Heart left ventricle (tissue), 16 donors: ENCODE results near the gene TRPV4. TPM values are rescaled to one million over a fixed set of nuclear protein-coding genes. Genes with fewer than 3 reads are reported as not detected.

Experiments
- ATAC-seq, 4 donors: fragments of 200-7000 bp; cut with Tn5 transposase; one replicate each; pipeline ENCODE4 v1.9.1; 2020 to 2022; ENCODE audit warnings: moderate library complexity in 4 of 4, mild to moderate bottlenecking in 3 of 4, moderate number of reproducible peaks in 1 of 4
- DNase-seq, 5 donors: peaks; one replicate each; pipeline ENCODE4 v3.0.0-alpha.2; 2020
- H3K27ac ChIP-seq, 12 donors: fragments of 200-600 bp; sonication (generic) in 4 of 12; one replicate each; pipeline versions ENCODE4 v1.5.0 to v1.8.0; 2016 to 2022; ENCODE audit warnings: mild to moderate bottlenecking in 2 of 12
- H3K27me3 ChIP-seq, 9 donors: fragments of 200-600 bp; sonication (generic) in 2 of 9; one replicate each; pipeline versions ENCODE4 v1.5.1 to v1.8.0; 2016 to 2022; ENCODE audit warnings: mild to moderate bottlenecking in 3 of 9
- H3K36me3 ChIP-seq, 9 donors: fragments of 200-600 bp; sonication (generic) in 2 of 9; one replicate each; pipeline versions ENCODE4 v1.5.0 to v1.8.0; 2018 to 2022; ENCODE audit warnings: mild to moderate bottlenecking in 2 of 9
- H3K4me1 ChIP-seq, 12 donors: fragments of 200-600 bp; sonication (generic) in 4 of 12; one replicate each; pipeline versions ENCODE4 v1.5.0 to v1.8.0; 2016 to 2022; ENCODE audit warnings: mild to moderate bottlenecking in 3 of 12
- H3K4me3 ChIP-seq, 12 donors: fragments of 200-600 bp; sonication (generic) in 4 of 12; one replicate each; pipeline versions ENCODE4 v1.5.0 to v1.8.0; 2017 to 2022; ENCODE audit warnings: mild to moderate bottlenecking in 9 of 12, moderate library complexity in 4 of 12
- H3K9me3 ChIP-seq, 12 donors: fragments of 200-600 bp; sonication (generic) in 4 of 12; one replicate each; pipeline versions ENCODE4 v1.5.0 to v1.8.0; 2016 to 2022; ENCODE audit warnings: mild to moderate bottlenecking in 1 of 12
- CTCF ChIP-seq, 12 donors: fragments of 200-600 bp; sonication (generic) in 4 of 12; IDR thresholded peaks; one replicate each; pipeline versions ENCODE4 v1.5.0 to v1.8.0; 2018 to 2022; ENCODE audit warnings: antibody characterized with exemption in 12 of 12, mild to moderate bottlenecking in 5 of 12
- POLR2A ChIP-seq, 2 donors: fragments of 450-650 bp; IDR thresholded peaks; one replicate each; pipeline ENCODE4 v1.6.1; 2017; ENCODE audit warnings: antibody characterized with exemption in 2 of 2, mild to moderate bottlenecking in 2 of 2, moderate library complexity in 2 of 2
- WGBS, 4 donors: extraction: QIAGEN DNeasy Blood & Tissue Kit in 2 of 4; methylation state at CpG; one replicate each; pipeline versions ENCODE4 v1.1.5 to v1.1.7; 2013 to 2018; 5-methylcytosine and 5-hydroxymethylcytosine counted together
- intact Hi-C, 10 donors: fragments of 100-400 bp; cut with DNase I; formaldehyde crosslinking; loops; one replicate each; pipeline versions ENCODE4 v1.11.1 to v1.14.2; 2022
- polyA plus RNA-seq, 2 donors: library from polyadenylated mRNA; stranded (reverse); fragments of 200-250 nt; gene quantifications; one replicate each; pipeline ENCODE4 v1.2.3, GENCODE V29; 2013
- total RNA-seq, 9 donors: library from RNA; depleted of rRNA in 2 of 9; stranded (reverse); fragments of >200 nt in 2 of 9; fragmentation: NEBNext Ultra II Directional in 3 of 9; extraction: Animal tissue kit (Norgen Biotek cat#: 25700) in 3 of 9; gene quantifications; one replicate each; pipeline versions ENCODE4 v1.1.0 to v1.2.4, GENCODE V29; 2016 to 2023
- donor health status: ischemic (EF 13 %, LVEDD 7.1; RV severe dilation, severe dysfunction).
- donor health status: healthy with polysubstance abuse.
- donor health status: DM: no; HTN: yes; CAD: no.
- donor health status: DM: no; HTN: no; CAD: no.
- donor health status: ischemic (EF 25% LVEDD 6.9; RV normal size, moderate dysfunction).
- donor health status: ischemic (EF 25% LVEDD 5.7; RV mildly dilated, moderate dysfunction).
- donor health status: healthy.
- donor health status: DM: yes; HTN: yes; CAD: no.
- donor health status: ischemic (EF 35%, LVEDD 5.7; RV mildly dilated, moderate dysfunction).
- donor health status: nonischemic (EF 11% LVEDD 7.7; RV severe dilation, severe dysfunction).
- donor health status: DM: yes; HTN: yes; CAD: no.
- donor health status: PGD.
- donor health status: ischemic (EF 29% LVEDD 5.4; RV normal size, mild dysfunction).
- donor health status: nonischemic (EF 23%, LVEDD 6.1; RV moderate dilation, normal function).

The TRPV4 gene
- total and polyA plus RNA-seq, 11 donors: 0.17 to 3.9 (median 0.30) TPM; not detected in 1

GRCh38 chr12:109847142-109847735 lies 14.0 kb upstream of the TRPV4 start:
- Histone ChIP-seq H3K27me3 (no peaks in the 10 kb centered on the region), H3K4me1 (peaks cover 0 to 24% (median 0%) of the 10 kb centered on the region in 12 donors), H3K27ac (peak overlapping the region in 1 of 12 donors; percentile 67), H3K4me3 (no peak overlapping the region), H3K36me3 (peaks cover 0 to 18% (median 10%) of the 10 kb centered on the region in 9 donors), H3K9me3 (no peaks in the 10 kb centered on the region)
- DNase-seq (peak in 1 of 5 donors; percentile 20), ATAC-seq (peak in 1 of 4 donors; percentile 7)
- TF ChIP-seq POLR2A (IDR thresholded peaks at IDR 0.05): no peak
- TF ChIP-seq CTCF (IDR thresholded peaks at IDR 0.05): no peak
- 32 to 50% (median 45%) methylated on average over 7 of the region's 7 CpGs for WGBS, 4 donors
- intact Hi-C loops: loop anchor here in 1 of 10 donors (5.0 kb wide), 1 partner anchor 40 kb away; no protein-coding TSS in a partner anchor

- 88 to 95% (median 91%) methylated on average over 7 of the region's 7 CpGs for WGBS, 4 donors
- H3K4me1 ChIP-seq: peaks cover 0 to 24% (median 0%) of the 10 kb centered on the region in 12 donors
- H3K27me3 ChIP-seq: no peaks in the 10 kb centered on the region
- no peak for ATAC-seq
- no peaks in the 10 kb centered on the region for H3K9me3 ChIP-seq
- DNase-seq: no peak
- H3K27ac ChIP-seq: peak overlapping the region in 1 of 12 donors; percentile 67
- TF ChIP-seq POLR2A (IDR thresholded peaks at IDR 0.05) (no peak), CTCF (IDR thresholded peaks at IDR 0.05) (no peak)
- peak overlapping the region in 5 of 12 donors; percentile 28 to 41 (median 34) for H3K4me3 ChIP-seq
- intact Hi-C loops: loop anchor here in 9 of 10 donors (1.0 to 5.0 kb wide), 3 partner anchors 39 to 41 kb away; no protein-coding TSS in a partner anchor
- peaks cover 0 to 4% (median 0%) of the 10 kb centered on the region in 9 donors for H3K36me3 ChIP-seq
These were observed 12.6 kb upstream of the TRPV4 start for GRCh38 chr12:109845824-109846205.

GRCh38 chr12:109844983-109845823 lies 12.0 kb upstream of the TRPV4 start:
- peak overlapping the region in 6 of 12 donors; percentile 14 to 41 (median 34) for H3K4me3 ChIP-seq
- intact Hi-C loops: loop anchor here (1.0 to 5.0 kb wide), 4 partner anchors 38 to 248 kb away; no protein-coding TSS in a partner anchor
- WGBS, 4 donors: 12 to 18% (median 13%) methylated on average over 26 to 30 of the region's 30 CpGs

More at GRCh38 chr12:109844983-109845823, 12.0 kb upstream of the TRPV4 start:
- Histone ChIP-seq H3K4me1 (peaks cover 0 to 24% (median 0%) of the 10 kb centered on the region in 12 donors), H3K9me3 (no peaks in the 10 kb centered on the region), H3K27ac (peak overlapping the region in 1 of 12 donors; percentile 67), H3K36me3 (no peaks in the 10 kb centered on the region), H3K27me3 (no peaks in the 10 kb centered on the region)
- TF ChIP-seq CTCF (IDR thresholded peaks at IDR 0.05): peak; percentile 95 to 99 (median 98)
- no peak for TF ChIP-seq POLR2A (IDR thresholded peaks at IDR 0.05)
- peak; percentile 77 to 94 (median 86) for DNase-seq
- ATAC-seq: peak; percentile 85 to 96 (median 96)
